ENCODE measurements around the gene CCDC88C.

The CCDC88C gene

GRCh38 chr14:91330096-91330696 lies 87.4 kb downstream of the CCDC88C start:
- DNase-seq (ENCODE audit: low read depth): no peak
- H3K4me3 ChIP-seq (ENCODE audit: control insufficient read depth, low read depth, low read length): no peak overlapping the region
- TF ChIP-seq, protein P1, sequence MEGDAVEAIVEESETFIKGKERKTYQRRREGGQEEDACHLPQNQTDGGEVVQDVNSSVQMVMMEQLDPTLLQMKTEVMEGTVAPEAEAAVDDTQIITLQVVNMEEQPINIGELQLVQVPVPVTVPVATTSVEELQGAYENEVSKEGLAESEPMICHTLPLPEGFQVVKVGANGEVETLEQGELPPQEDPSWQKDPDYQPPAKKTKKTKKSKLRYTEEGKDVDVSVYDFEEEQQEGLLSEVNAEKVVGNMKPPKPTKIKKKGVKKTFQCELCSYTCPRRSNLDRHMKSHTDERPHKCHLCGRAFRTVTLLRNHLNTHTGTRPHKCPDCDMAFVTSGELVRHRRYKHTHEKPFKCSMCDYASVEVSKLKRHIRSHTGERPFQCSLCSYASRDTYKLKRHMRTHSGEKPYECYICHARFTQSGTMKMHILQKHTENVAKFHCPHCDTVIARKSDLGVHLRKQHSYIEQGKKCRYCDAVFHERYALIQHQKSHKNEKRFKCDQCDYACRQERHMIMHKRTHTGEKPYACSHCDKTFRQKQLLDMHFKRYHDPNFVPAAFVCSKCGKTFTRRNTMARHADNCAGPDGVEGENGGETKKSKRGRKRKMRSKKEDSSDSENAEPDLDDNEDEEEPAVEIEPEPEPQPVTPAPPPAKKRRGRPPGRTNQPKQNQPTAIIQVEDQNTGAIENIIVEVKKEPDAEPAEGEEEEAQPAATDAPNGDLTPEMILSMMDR (conservative IDR thresholded peaks at IDR 0.05; ENCODE audit: control insufficient read depth, insufficient read depth, low read depth, low read length): no peak

DNA sequence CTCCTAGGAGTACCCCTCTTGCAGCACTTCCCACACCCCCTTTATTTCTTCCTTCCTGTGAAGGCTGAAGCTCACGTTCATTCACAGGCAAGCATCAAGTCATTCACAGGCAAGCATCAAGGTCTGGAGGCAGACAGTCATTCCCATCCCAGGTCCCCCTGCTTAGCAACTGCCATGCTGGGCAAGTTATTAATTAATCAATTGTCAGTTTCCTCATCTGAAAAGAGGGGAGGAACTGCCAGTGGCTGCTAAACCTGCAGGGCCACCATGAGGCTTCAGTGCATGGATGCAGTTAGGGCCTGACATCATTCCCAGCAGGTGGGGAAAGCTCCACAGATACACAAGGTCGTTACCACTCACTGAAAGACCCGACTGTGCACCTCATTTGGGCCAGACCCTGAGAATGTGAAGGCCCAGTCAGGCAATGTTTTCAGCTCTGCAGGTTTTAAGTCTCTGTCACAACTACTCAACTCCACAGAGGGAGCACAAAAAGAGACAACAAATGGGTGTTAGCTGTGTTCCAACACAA lies 88.1 kb downstream of the CCDC88C start:
- H3K4me3 ChIP-seq (ENCODE audit: control insufficient read depth, low read depth, low read length): no peak overlapping the region
- TF ChIP-seq, protein P1 (conservative IDR thresholded peaks at IDR 0.05; ENCODE audit: control insufficient read depth, insufficient read depth, low read depth, low read length): no peak

DNA sequence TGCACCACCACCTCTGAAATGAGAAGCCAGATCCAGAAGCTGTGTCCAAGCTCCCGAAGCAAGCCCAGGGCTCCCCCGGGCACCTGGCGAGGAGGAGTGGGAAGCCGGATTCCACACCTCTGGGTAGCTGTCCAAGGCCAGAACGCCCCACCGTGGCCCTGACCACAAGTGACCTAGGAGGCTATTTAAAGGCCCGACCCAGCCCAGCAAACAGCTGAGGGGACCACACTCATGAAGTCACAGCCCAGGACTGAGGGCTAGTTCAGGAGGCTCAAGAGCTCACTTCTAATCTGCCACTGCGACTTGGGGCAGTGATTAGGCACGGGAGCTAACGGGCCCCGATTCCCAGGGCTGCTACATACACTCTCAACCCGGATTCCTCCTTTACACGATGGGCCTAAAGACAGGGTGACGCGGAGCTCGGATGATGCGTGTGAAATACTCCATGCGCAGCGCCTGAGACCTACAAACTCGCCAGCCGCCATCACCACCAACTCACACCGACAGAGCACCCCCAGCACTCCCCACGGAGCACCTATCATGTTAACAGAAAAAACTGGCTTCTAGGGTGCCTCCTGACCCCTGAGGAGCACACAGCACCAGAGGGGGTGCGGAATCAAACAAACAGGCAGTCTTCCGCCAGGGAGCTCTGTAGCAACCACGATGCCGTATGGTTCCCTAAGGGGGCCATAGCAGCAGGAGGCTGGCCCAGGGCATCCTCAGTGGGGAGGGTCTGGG lies 89.1 kb downstream of the CCDC88C start:
- DNase-seq (ENCODE audit: low read depth): no peak
- no peak overlapping the region for H3K4me3 ChIP-seq (ENCODE audit: control insufficient read depth, low read depth, low read length)
- TF ChIP-seq, protein P1 (conservative IDR thresholded peaks at IDR 0.05; ENCODE audit: control insufficient read depth, insufficient read depth, low read depth, low read length): no peak

More for the DNA sequence above, 88.1 kb downstream of the CCDC88C start:
- no peak for DNase-seq (ENCODE audit: low read depth)

DNA sequence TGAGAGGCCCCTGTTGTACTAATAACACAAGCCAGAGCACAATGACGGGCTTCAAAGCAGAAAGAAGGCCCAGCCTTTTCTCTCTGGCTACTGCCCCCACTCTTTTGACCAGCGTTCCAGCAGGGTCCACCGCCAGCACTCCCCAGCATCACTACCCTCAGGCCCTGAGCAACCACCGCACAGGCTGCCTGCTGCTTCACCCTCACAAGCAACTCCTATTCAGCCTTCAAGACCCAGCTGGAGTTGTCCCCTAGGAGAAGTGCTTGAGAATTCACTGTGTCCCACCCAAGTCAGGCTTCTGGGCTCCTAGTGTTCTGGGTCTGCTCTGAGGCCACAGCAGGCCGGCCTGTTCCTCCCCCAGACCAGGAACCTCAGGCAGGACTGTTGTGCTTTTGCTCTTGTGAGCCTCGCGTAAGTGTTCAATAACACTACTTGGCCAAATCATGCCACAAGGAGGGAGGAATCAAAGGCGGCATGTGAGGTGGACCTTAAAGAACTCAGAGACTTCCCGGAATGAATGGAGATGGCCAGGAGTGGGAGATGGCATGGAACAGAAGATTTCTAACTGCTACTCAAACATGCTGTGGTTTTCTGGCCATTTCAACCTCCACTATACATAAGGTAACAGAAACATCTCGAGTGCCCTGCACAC lies 89.8 kb downstream of the CCDC88C start:
- TF ChIP-seq, protein P1 (conservative IDR thresholded peaks at IDR 0.05; ENCODE audit: control insufficient read depth, insufficient read depth, low read depth, low read length): no peak
- H3K4me3 ChIP-seq (ENCODE audit: control insufficient read depth, low read depth, low read length): no peak overlapping the region
- no peak for DNase-seq (ENCODE audit: low read depth)

DNA sequence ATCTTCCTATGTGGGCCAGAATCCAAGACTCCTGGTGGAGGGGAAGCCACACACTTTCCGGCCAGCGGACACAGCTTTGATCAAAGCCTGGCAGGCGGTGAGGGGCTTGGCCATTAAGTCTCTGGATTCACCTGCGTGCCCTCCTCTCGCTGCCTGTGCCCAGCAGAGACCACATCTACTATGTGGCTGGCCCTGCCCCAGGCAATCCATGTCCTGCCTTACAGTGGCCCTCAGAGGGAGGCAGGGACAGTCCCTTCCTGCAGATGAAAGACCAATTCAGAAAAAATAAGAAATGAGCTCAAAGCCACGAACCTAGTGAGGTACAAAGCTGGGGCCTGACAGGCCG lies 90.4 kb downstream of the CCDC88C start:
- no peak for DNase-seq (ENCODE audit: low read depth)
- TF ChIP-seq, protein P1 (conservative IDR thresholded peaks at IDR 0.05; ENCODE audit: control insufficient read depth, insufficient read depth, low read depth, low read length): no peak
- no peak overlapping the region for H3K4me3 ChIP-seq (ENCODE audit: control insufficient read depth, low read depth, low read length)

DNA sequence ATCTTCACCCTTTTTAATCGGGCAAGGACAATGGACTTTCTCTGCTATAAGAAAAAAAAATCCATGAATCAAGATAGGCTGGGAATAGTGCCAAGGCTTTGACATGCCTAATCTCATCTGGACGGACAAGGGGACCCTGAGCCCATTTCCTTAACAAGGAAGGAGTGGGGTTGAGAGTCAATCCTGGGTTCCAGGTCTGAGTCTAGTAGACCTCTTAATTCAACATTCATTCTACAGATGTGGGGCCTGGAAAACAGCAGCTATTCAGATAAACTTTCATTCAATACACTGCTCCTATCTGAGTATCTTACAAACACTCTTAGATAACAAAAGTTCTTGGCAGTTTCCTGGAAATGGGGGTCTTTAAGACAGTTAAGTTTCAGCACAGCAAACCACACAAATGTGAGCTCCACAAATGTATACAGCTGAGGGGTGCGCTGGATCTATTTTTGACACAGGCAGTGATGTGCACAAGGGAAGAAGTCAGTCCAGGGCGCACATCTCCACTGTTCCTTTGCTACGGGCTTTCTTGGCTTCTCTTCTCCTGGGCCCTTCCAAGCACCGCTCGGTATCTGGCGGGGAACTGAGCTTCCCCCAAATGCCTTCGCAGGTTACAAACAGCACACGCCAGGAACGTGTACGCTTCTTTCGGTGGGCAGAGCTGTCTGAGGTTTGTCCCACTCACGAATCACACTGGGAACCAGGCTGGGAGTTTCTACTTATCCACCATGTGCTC lies 90.9 kb downstream of the CCDC88C start:
- no peak overlapping the region for H3K4me3 ChIP-seq (ENCODE audit: control insufficient read depth, low read depth, low read length)
- no peak for DNase-seq (ENCODE audit: low read depth)
- TF ChIP-seq, protein P1 (conservative IDR thresholded peaks at IDR 0.05; ENCODE audit: control insufficient read depth, insufficient read depth, low read depth, low read length): no peak
